Cortex of kidney (tissue), 1 donor: ENCODE data around the gene LMTK3.

ENCODE experiments used
- DNase-seq: peaks from one replicate; lab custom pipeline; 2025; lab: John Stamatoyannopoulos, UW

The LMTK3 gene

DNA sequence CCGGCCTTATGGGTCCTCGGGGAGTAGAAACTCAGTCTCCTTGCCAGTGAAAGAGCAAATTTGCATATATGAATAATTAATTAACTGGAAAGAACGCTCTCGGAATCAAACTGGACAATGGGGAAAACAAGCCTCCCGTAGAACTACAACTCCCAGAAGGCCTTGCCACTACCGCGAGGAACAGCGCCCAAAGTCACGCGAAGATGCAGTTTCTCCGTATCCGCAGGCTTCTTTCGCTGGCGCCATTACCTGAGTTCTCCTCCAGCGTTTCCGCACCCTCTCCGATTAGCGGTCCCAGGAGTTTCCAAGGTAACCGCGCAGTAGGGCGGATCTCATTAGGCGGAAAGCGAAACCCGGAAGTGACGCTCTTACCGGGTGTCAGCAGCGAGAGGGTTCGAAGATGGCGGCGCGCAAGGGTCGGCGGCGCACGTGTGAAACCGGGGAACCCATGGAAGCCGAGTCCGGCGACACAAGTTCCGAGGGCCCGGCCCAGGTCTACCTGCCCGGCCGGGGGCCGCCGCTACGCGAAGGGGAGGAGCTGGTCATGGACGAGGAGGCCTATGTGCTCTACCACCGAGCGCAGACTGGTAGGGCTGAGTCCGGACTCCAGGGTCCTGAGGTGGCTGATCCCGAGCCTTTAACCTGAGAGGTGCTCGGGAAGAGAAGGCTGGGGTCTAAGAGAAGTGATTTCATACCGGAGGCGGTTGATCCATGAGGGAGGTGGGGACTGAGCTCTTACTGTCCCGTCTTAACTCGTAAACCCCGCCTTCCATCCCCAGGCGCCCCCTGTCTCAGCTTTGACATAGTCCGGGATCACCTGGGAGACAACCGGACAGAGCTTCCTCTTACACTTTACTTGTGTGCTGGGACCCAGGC is 65.8 kb downstream of the LMTK3 start, which contains the start of gene GRWD1:
GRWD1 (plus strand) TSS at position 378 of the 876 bp plus-strand sequence; CDS start at position 401, 23 bp downstream.
- DNase-seq: no peak

DNA sequence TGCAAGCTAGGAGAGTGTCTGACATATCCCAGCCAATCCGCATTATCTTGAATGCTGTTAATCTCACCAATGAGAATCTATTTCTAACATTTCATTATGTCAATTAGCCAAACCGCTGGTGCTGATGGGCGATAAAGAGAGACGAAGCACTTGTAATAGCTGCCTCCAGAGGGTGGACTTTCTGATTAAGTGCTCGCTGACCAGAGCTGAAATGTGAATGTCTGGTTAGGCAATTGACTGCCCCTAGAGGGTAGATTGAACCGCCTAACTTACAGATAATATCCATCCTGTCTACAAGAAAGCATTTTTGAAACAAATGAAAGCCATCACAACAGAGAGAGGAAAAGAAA is 66.4 kb downstream of the LMTK3 start:
- no peak for DNase-seq

DNA sequence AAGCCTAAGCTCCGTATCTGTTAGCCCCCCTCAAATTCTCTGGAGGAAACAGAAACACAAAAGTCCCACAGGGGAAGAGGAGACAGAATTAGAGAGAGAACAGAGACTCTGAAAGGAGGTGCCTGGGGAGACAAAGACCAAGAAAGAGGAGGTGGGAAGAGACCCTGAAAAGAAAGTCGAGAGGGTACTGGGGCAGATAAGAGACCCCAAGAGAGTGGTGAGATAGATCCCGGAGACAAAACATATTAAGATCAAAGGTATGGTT is 66.8 kb downstream of the LMTK3 start:
- DNase-seq: no peak

DNA sequence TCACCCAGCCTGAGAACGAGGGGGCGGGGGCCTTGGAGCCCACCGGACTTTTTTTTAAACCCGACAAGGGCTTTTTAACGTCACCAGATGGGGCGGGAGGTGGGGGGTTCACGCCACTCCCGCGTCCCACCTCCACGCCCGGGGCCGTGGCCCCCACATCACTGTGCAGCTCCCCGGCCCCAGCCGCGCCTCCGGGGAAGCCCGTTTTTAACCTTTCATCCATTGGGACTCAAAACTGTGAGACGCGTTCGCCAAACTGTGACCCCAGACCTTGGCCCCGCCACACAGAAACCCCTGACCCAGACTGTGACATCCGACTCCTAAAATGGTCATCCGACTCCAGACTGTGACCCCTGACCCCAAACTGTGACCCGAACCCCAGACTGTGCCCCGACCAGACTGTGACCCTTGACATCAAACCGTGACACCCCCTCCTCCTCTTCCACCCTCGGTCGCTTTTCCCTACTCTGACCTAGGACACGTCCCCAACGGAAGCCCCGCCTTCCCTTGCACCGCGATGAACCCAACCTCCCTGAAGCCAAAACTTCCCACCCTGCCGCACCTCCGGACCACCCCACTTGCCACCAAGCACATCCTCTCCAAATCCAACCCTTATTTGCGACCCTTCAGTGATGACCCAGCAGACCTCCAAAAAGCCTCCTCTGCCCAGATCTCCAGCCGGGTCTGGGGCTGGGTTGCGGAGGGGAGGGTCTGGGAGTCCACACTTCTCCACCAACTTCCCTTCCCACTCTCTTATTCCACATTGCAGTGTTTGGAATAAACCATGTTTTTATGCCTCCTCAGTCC is 67.3 kb downstream of the LMTK3 start:
- no peak for DNase-seq

DNA sequence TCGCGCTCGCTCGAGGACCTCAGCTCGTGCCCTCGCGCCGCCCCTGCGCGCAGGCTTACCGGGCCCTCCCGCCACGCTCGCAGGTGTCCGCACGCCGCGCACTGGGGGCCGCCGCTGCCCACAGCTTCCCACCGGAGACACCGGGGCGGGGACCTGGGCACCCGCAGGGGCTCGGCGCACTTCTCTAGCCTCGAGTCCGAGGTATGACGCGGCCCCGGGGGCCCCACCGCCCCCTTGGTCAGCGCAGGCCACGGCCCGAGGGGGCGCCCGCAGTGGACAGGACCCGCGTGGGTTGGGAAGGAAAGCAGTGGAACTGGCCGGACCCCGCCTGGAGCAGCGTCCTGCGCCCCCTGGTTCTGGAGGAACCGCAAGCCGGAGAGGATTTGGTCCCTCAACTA is 67.9 kb downstream of the LMTK3 start:
- DNase-seq: no peak

DNA sequence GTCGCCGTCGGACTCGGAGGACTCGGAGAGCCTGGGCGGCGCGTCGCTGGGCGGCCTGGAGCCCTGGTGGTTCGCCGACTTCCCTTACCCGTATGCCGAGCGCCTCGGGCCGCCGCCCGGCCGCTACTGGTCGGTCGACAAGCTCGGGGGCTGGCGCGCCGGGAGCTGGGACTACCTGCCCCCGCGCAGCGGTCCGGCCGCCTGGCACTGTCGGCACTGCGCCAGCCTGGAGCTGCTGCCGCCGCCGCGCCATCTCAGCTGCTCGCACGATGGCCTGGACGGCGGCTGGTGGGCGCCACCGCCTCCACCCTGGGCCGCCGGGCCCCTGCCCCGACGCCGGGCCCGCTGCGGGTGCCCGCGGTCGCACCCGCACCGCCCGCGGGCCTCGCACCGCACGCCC is 68.4 kb downstream of the LMTK3 start:
- no peak for DNase-seq

DNA sequence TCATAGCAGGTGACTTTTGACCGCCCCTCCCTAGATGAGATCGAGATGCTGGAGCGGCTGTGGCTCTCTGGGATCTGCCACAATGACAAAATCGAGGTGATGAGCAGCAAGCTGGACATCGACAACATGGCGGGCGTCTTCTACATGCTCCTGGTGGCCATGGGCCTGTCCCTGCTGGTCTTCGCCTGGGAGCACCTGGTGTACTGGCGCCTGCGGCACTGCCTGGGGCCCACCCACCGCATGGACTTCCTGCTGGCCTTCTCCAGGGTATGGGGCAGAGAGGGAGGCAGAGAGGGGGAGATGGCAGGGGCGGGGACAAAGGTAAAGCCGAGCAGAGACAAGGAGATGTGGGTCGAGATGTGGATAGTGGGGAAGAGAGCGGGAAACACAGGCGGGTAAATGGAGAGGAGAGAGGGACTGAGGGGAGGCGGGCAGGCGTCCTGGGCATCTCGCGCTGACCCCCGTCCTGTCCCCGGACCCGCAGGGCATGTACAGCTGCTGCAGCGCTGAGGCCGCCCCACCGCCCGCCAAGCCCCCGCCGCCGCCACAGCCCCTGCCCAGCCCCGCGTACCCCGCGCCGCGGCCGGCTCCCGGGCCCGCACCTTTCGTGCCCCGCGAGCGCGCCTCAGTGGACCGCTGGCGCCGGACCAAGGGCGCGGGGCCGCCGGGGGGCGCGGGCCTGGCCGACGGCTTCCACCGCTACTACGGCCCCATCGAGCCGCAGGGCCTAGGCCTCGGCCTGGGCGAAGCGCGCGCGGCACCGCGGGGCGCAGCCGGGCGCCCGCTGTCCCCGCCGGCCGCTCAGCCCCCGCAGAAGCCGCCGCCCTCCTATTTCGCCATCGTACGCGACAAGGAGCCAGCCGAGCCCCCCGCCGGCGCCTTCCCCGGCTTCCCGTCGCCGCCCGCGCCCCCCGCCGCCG is 69.3 kb downstream of the LMTK3 start:
- DNase-seq: no peak

DNA sequence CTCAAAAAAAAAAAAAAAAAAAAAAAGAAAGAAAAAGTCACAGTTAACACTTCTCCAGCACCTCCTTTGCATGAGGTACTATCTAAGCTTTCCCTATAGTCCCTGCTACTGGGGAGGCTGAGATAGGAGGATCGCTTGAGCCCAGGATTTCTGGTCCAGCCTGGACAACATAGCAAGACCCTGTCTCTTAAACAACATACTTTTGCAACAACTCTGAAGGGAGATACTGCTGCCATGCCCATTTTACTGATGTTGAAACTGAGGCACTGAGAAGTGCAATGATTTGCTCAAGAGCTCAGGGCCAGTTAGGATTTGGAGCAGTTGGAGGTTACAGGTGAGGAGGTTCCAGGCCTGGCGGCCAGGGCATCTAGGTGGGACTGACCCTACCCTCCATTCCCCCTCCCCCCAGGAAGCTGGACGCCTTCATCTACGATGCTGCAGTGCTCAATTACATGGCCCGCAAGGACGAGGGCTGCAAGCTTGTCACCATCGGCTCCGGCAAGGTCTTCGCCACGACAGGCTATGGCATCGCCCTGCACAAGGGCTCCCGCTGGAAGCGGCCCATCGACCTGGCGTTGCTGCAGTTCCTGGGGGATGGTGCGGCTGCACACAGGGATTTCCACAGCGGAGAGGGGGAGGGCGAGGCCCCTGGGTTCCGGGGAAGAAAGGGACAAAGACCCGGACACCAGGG is 70.1 kb downstream of the LMTK3 start:
- DNase-seq: no peak

DNA sequence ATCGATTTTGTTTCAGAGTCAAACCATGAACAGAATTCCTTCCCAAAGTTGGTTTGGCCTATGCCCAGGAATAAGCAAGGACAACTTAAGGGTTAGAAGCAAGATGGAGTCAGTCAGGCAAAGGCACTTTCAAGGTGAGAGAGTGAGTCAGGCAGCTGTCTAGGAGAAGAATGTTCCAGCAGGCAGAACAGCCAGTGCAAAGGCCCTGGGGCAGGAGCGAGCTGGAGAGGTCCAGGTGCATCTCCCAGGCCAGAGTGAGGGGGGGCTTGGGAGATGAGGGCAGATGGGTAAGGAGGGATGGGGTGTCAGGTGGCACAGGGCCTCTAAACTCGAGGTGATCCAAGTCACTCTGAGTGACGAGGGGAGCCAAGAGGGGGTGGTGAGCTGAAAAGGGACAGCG is 75.0 kb downstream of the LMTK3 start:
- DNase-seq: no peak
